IPS-11a (cell line): ENCODE measurements around the gene FAM107A.

Experiments used
- H3K4me3 ChIP-seq: one replicate; pipeline ENCODE4 v1.5.1; 2013; ENCODE audit warnings: low read depth, low read length, control low read depth

FAM107A gene

GRCh38 chr3:58577269-58577821, at the start of gene FAM107A:
FAM107A (minus strand) TSS chr3:58577391; CDS start chr3:58569860, 7,531 bp downstream.
- no peak within 1 kb of the TSS for H3K4me3 ChIP-seq

GRCh38 chr3:58625196-58625824, 48.1 kb upstream of the FAM107A start:
- H3K4me3 ChIP-seq, result no peak overlapping the region

GRCh38 chr3:58624550-58624949, 47.4 kb upstream of the FAM107A start:
- H3K4me3 ChIP-seq, result no peak overlapping the region

GRCh38 chr3:58623961-58624360, 46.8 kb upstream of the FAM107A start:
- no peak overlapping the region for H3K4me3 ChIP-seq

GRCh38 chr3:58623478-58623877, 46.3 kb upstream of the FAM107A start:
- H3K4me3 ChIP-seq, result no peak overlapping the region

- no peak overlapping the region for H3K4me3 ChIP-seq
Observed at GRCh38 chr3:58622892-58623291, 45.7 kb upstream of the FAM107A start.

- no peak overlapping the region for H3K4me3 ChIP-seq
Observed at GRCh38 chr3:58622436-58622835, 45.2 kb upstream of the FAM107A start.

GRCh38 chr3:58621086-58621830, 44.1 kb upstream of the FAM107A start:
- H3K4me3 ChIP-seq, result no peak overlapping the region

- H3K4me3 ChIP-seq, result no peak overlapping the region
Observed at GRCh38 chr3:58620421-58620820, 43.2 kb upstream of the FAM107A start.

- H3K4me3 ChIP-seq, result no peak overlapping the region
Observed at GRCh38 chr3:58617338-58617761, 40.2 kb upstream of the FAM107A start.

GRCh38 chr3:58613236-58614132, 36.3 kb upstream of the FAM107A start:
- H3K4me3 ChIP-seq, result no peak overlapping the region

- no peak overlapping the region for H3K4me3 ChIP-seq
Observed at GRCh38 chr3:58612830-58613229, 35.6 kb upstream of the FAM107A start.

- no peak overlapping the region for H3K4me3 ChIP-seq
Observed at GRCh38 chr3:58609990-58610389, 32.8 kb upstream of the FAM107A start.

- no peak overlapping the region for H3K4me3 ChIP-seq
Observed at GRCh38 chr3:58608648-58609047, 31.5 kb upstream of the FAM107A start.

- H3K4me3 ChIP-seq, result no peak overlapping the region
Observed at GRCh38 chr3:58607816-58608215, 30.6 kb upstream of the FAM107A start.

GRCh38 chr3:58606693-58607092, 29.5 kb upstream of the FAM107A start:
- no peak overlapping the region for H3K4me3 ChIP-seq

GRCh38 chr3:58604031-58604430, 26.8 kb upstream of the FAM107A start:
- H3K4me3 ChIP-seq, result no peak overlapping the region

- no peak overlapping the region for H3K4me3 ChIP-seq
Observed at GRCh38 chr3:58603606-58604005, 26.4 kb upstream of the FAM107A start.

GRCh38 chr3:58597770-58598310, 20.6 kb upstream of the FAM107A start:
- no peak overlapping the region for H3K4me3 ChIP-seq

- no peak overlapping the region for H3K4me3 ChIP-seq
Observed at GRCh38 chr3:58596834-58597518, 19.8 kb upstream of the FAM107A start.
